GM18858 (cell line): ENCODE data around the gene USP17L30.
"Not testable (repeated sequence)": the region's sequence is repeated elsewhere in the genome, so short reads cannot be mapped to it uniquely, and the experiment has no call there.

Source experiments
- ATAC-seq: cut with Tn5 transposase; IDR thresholded peaks from one replicate; pipeline ENCODE4 v1.9.1; 2021; ENCODE audit not compliant: unreplicated experiment

Gene USP17L30

GRCh38 chr4:9362829-9363228 is at the start of gene USP17L30:
TSS of gene USP17L30 (plus strand) at chr4:9363129. CDS start at chr4:9363129, 0 bp downstream.
- not testable (repeated sequence) for ATAC-seq

GRCh38 chr4:9324191-9324590 is 38.7 kb upstream of the USP17L30 start:
- not testable (repeated sequence) for ATAC-seq

GRCh38 chr4:9324865-9325264 is 38.1 kb upstream of the USP17L30 start, which contains the start of gene USP17L24:
TSS of gene USP17L24 (plus strand) at chr4:9325165. CDS start at chr4:9325165, 0 bp downstream.
- ATAC-seq = not testable (repeated sequence)

- ATAC-seq = not testable (repeated sequence)
Observed at GRCh38 chr4:9329611-9330010, 33.3 kb upstream of the USP17L30 start, which contains the start of gene USP17L25. TSS of gene USP17L25 (plus strand) at chr4:9329911. CDS start at chr4:9329911, 0 bp downstream.

GRCh38 chr4:9334358-9334757 is 28.6 kb upstream of the USP17L30 start, which contains the start of gene USP17L26:
TSS of gene USP17L26 (plus strand) at chr4:9334658. CDS start at chr4:9334658, 0 bp downstream.
- not testable (repeated sequence) for ATAC-seq

- ATAC-seq = not testable (repeated sequence)
Observed at GRCh38 chr4:9339103-9339502, 23.8 kb upstream of the USP17L30 start, which contains the start of gene USP17L5. TSS of gene USP17L5 (plus strand) at chr4:9339403. CDS start at chr4:9339403, 0 bp downstream.

GRCh38 chr4:9343848-9344247 is 19.1 kb upstream of the USP17L30 start, which contains the start of gene USP17L27:
TSS of gene USP17L27 (plus strand) at chr4:9344148. CDS start at chr4:9344148, 0 bp downstream.
- ATAC-seq = not testable (repeated sequence)

GRCh38 chr4:9348593-9348992 is 14.3 kb upstream of the USP17L30 start, which contains the start of gene USP17L28:
TSS of gene USP17L28 (plus strand) at chr4:9348893. CDS start at chr4:9348893, 0 bp downstream.
- not testable (repeated sequence) for ATAC-seq

- not testable (repeated sequence) for ATAC-seq
Observed at GRCh38 chr4:9350866-9351265, 12.1 kb upstream of the USP17L30 start.

GRCh38 chr4:9353338-9353737 is 9.6 kb upstream of the USP17L30 start, which contains the start of gene USP17L29:
TSS of gene USP17L29 (plus strand) at chr4:9353638. CDS start at chr4:9353638, 0 bp downstream.
- not testable (repeated sequence) for ATAC-seq

- not testable (repeated sequence) for ATAC-seq
Observed at GRCh38 chr4:9379881-9380280, 17.0 kb downstream of the USP17L30 start.

GRCh38 chr4:9381012-9381534 is 18.1 kb downstream of the USP17L30 start:
- ATAC-seq = not testable (repeated sequence)

GRCh38 chr4:9384126-9384525 is 21.2 kb downstream of the USP17L30 start:
- ATAC-seq = no peak

GRCh38 chr4:9389001-9389400 is 26.1 kb downstream of the USP17L30 start:
- ATAC-seq = not testable (repeated sequence)

- ATAC-seq = not testable (repeated sequence)
Observed at GRCh38 chr4:9405774-9406173, 42.8 kb downstream of the USP17L30 start.

- ATAC-seq = not testable (repeated sequence)
Observed at GRCh38 chr4:9406491-9406890, 43.6 kb downstream of the USP17L30 start.

GRCh38 chr4:9409793-9410192 is 46.9 kb downstream of the USP17L30 start:
- ATAC-seq = no peak
